ES-I3 (cell line): Measurements from ENCODE around the gene TRMT1.

Experiments
- H3K36me3 ChIP-seq: 2 replicates; pipeline ENCODE4 v1.6.1; 2013; ENCODE audit warnings: mild to moderate bottlenecking, low read length, control low read depth, moderate library complexity; ENCODE audit not compliant: insufficient read depth
- H3K4me1 ChIP-seq: 2 replicates; pipeline ENCODE4 v1.6.1; 2013; ENCODE audit warnings: mild to moderate bottlenecking, control low read depth, low read length; ENCODE audit not compliant: insufficient read depth
- H3K9ac ChIP-seq: 2 replicates; pipeline ENCODE4 v1.6.1; 2013; ENCODE audit warnings: low read depth, mild to moderate bottlenecking, low read length, moderate library complexity
- H3K9me3 ChIP-seq: 2 replicates; pipeline ENCODE4 v1.6.1; 2013; ENCODE audit warnings: mild to moderate bottlenecking, low read length, moderate library complexity; ENCODE audit not compliant: control insufficient read depth, insufficient read depth

TRMT1 gene

GRCh38 chr19:13089139-13089856 is 27.2 kb downstream of the TRMT1 start:
- Histone ChIP-seq H3K36me3 (no peaks in the 10 kb centered on the region), H3K9ac (no peak overlapping the region), H3K9me3 (no peaks in the 10 kb centered on the region), H3K4me1 (peaks cover 16% of the 10 kb centered on the region)

- peaks cover 17% of the 10 kb centered on the region for H3K4me1 ChIP-seq
- no peaks in the 10 kb centered on the region for H3K36me3 ChIP-seq
- H3K9me3 ChIP-seq: no peaks in the 10 kb centered on the region
- H3K9ac ChIP-seq: no peak overlapping the region
These were observed 28.6 kb downstream of the TRMT1 start for GRCh38 chr19:13087795-13088537.

- peaks cover 22% of the 10 kb centered on the region for H3K4me1 ChIP-seq
- H3K9me3 ChIP-seq: no peaks in the 10 kb centered on the region
- no peak overlapping the region for H3K9ac ChIP-seq
- no peaks in the 10 kb centered on the region for H3K36me3 ChIP-seq
These were observed 29.2 kb downstream of the TRMT1 start for GRCh38 chr19:13087295-13087694.

- no peak overlapping the region for H3K9ac ChIP-seq
- H3K9me3 ChIP-seq: no peaks in the 10 kb centered on the region
- peaks cover 17% of the 10 kb centered on the region for H3K4me1 ChIP-seq
- H3K36me3 ChIP-seq: no peaks in the 10 kb centered on the region
These were observed 30.2 kb downstream of the TRMT1 start for GRCh38 chr19:13086341-13086740.

- no peaks in the 10 kb centered on the region for H3K9me3 ChIP-seq
- H3K4me1 ChIP-seq: peaks cover 11% of the 10 kb centered on the region
- no peak overlapping the region for H3K9ac ChIP-seq
- no peaks in the 10 kb centered on the region for H3K36me3 ChIP-seq
These were observed 30.9 kb downstream of the TRMT1 start for GRCh38 chr19:13085666-13086065.

GRCh38 chr19:13083627-13084026 is 32.9 kb downstream of the TRMT1 start:
- Histone ChIP-seq H3K4me1 (peaks cover 20% of the 10 kb centered on the region), H3K9me3 (no peaks in the 10 kb centered on the region), H3K9ac (no peak overlapping the region), H3K36me3 (no peaks in the 10 kb centered on the region)

- H3K4me1 ChIP-seq: peaks cover 20% of the 10 kb centered on the region
- H3K36me3 ChIP-seq: no peaks in the 10 kb centered on the region
- H3K9me3 ChIP-seq: no peaks in the 10 kb centered on the region
- no peak overlapping the region for H3K9ac ChIP-seq
These were observed 33.5 kb downstream of the TRMT1 start for GRCh38 chr19:13083008-13083404.

- Histone ChIP-seq H3K9me3 (no peaks in the 10 kb centered on the region), H3K36me3 (no peaks in the 10 kb centered on the region), H3K9ac (no peak overlapping the region), H3K4me1 (peaks cover 25% of the 10 kb centered on the region)
These were observed 34.1 kb downstream of the TRMT1 start for GRCh38 chr19:13082192-13083007.

GRCh38 chr19:13079542-13079986 is 37.0 kb downstream of the TRMT1 start:
- no peaks in the 10 kb centered on the region for H3K9me3 ChIP-seq
- no peaks in the 10 kb centered on the region for H3K36me3 ChIP-seq
- no peak overlapping the region for H3K9ac ChIP-seq
- H3K4me1 ChIP-seq: peaks cover 29% of the 10 kb centered on the region

- Histone ChIP-seq H3K9ac (no peak overlapping the region), H3K9me3 (no peaks in the 10 kb centered on the region), H3K36me3 (no peaks in the 10 kb centered on the region), H3K4me1 (peaks cover 29% of the 10 kb centered on the region)
These were observed 37.5 kb downstream of the TRMT1 start for GRCh38 chr19:13078897-13079541.

GRCh38 chr19:13078381-13078780 is 38.2 kb downstream of the TRMT1 start:
- H3K36me3 ChIP-seq: no peaks in the 10 kb centered on the region
- no peak overlapping the region for H3K9ac ChIP-seq
- no peaks in the 10 kb centered on the region for H3K9me3 ChIP-seq
- H3K4me1 ChIP-seq: peaks cover 29% of the 10 kb centered on the region

- Histone ChIP-seq H3K36me3 (no peaks in the 10 kb centered on the region), H3K9ac (no peak overlapping the region), H3K9me3 (no peaks in the 10 kb centered on the region), H3K4me1 (peaks cover 22% of the 10 kb centered on the region)
These were observed 39.3 kb downstream of the TRMT1 start for GRCh38 chr19:13077240-13077639.

GRCh38 chr19:13076787-13077186 is 39.8 kb downstream of the TRMT1 start:
- H3K4me1 ChIP-seq: peaks cover 18% of the 10 kb centered on the region
- no peak overlapping the region for H3K9ac ChIP-seq
- H3K36me3 ChIP-seq: no peaks in the 10 kb centered on the region

GRCh38 chr19:13076320-13076719 is 40.2 kb downstream of the TRMT1 start:
- peaks cover 18% of the 10 kb centered on the region for H3K4me1 ChIP-seq
- H3K9ac ChIP-seq: no peak overlapping the region
- no peaks in the 10 kb centered on the region for H3K36me3 ChIP-seq
- H3K9me3 ChIP-seq: no peaks in the 10 kb centered on the region

More at GRCh38 chr19:13076787-13077186, 39.8 kb downstream of the TRMT1 start:
- H3K9me3 ChIP-seq: no peaks in the 10 kb centered on the region
